Right ventricle myocardium superior (tissue), 1 donor: ENCODE measurements around the gene FBXO30. TPM values are rescaled to one million over a fixed set of nuclear protein-coding genes. Genes with fewer than 3 reads are reported as not detected.

ENCODE experiments used
- ATAC-seq: fragments of 200-7000 bp; cut with Tn5 transposase; one replicate; pipeline ENCODE4 v1.9.1; 2020; ENCODE audit warnings: mild to moderate bottlenecking; ENCODE audit not compliant: poor library complexity
- DNase-seq: peaks from one replicate; pipeline ENCODE4 v3.0.0-alpha.2; 2020
- intact Hi-C: fragments of 100-400 bp; cut with DNase I; formaldehyde crosslinking; loops from one replicate; pipeline ENCODE4 v1.11.2; 2022
- total RNA-seq: library from RNA; stranded (reverse); fragmentation: NEBNext Ultra II Directional; extraction: Animal tissue kit (Norgen Biotek cat#: 25700); gene quantifications from one replicate; pipeline ENCODE4 v1.2.1, GENCODE V29; 2021
- donor health status: DM: no; HTN: yes; CAD: no; lungs with severe emphysema.

Gene FBXO30
- total RNA-seq, 1 donor from 2014 or later: 12.8 TPM

GRCh38 chr6:145783796-145784195, 30.8 kb downstream of the FBXO30 start:
- DNase-seq (no peak), ATAC-seq (no peak)
- intact Hi-C loops: no loop called here

DNA sequence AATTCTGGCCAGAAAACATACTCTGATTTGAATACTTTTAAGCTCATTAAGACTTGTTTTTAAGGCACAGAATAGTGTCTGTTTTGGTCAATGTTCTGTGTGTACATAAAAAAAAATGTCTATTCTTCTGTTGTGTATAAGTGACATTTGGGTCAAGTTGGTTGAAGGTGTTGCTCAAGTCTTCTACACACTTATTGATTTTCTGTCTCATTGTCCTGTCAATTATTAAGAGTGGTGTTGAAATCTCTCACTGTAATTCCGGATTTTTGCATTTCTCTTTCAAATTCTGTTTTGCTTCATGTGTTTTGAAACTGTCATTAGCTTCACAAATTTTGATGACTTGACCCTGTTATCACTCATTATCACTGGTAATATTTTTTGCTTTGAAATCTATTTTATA, 41.7 kb downstream of the FBXO30 start:
- DNase-seq (no peak), ATAC-seq (no peak)
- intact Hi-C loops: no loop called here

GRCh38 chr6:145765449-145765848, 49.1 kb downstream of the FBXO30 start:
- DNase-seq (no peak), ATAC-seq (no peak)
- intact Hi-C loops: no loop called here

DNA sequence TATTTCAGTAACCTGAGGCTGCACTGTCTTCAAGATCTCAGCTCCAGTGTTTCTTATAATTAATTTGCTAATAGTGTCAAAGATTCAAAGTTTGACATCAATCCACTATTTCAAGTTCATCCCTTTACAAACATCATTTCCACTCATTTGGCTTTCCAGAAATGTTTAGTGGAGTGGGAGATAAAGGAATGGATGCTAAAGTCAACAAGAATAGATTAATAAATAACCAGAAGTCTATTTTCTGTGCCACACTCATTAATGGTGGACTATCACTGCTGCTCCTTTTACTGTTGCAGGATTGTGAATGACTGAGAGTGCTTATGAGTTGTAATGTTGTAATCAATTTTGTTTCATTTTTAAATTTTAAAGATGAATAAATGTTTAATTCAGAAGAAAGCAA, 50.9 kb downstream of the FBXO30 start:
- intact Hi-C loops: no loop called here
- ATAC-seq (no peak), DNase-seq (no peak)

GRCh38 chr6:145761584-145761983, 53.0 kb downstream of the FBXO30 start:
- ATAC-seq (no peak), DNase-seq (no peak)
- intact Hi-C loops: no loop called here

DNA sequence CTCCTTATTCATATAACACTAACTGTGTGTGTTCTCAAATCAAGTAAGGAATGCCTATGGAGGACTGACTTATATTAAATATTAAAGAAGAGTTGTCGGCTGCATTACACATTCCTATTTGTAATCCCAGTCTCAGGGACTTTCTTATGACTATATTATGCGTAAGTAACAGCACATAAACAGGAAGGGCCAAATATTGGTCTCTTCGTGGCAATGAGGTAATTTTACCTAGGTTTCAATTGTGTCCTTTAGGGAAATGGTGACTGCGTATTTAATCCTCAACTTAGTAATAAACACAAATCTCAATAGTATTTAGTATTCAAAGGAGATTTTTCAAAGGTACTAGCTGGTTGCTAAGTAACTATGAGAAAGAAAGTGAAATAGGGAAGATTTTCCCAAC, 56.5 kb downstream of the FBXO30 start:
- intact Hi-C loops: no loop called here
- ATAC-seq: no peak
- DNase-seq: no peak

- ATAC-seq: peak; percentile 55
- intact Hi-C loops: no loop called here
- DNase-seq: peak; percentile 42
Measured at GRCh38 chr6:145756170-145756662, 58.4 kb downstream of the FBXO30 start.

- ATAC-seq (no peak), DNase-seq (no peak)
- intact Hi-C loops: no loop called here
Measured at GRCh38 chr6:145755682-145756081, 58.9 kb downstream of the FBXO30 start.

DNA sequence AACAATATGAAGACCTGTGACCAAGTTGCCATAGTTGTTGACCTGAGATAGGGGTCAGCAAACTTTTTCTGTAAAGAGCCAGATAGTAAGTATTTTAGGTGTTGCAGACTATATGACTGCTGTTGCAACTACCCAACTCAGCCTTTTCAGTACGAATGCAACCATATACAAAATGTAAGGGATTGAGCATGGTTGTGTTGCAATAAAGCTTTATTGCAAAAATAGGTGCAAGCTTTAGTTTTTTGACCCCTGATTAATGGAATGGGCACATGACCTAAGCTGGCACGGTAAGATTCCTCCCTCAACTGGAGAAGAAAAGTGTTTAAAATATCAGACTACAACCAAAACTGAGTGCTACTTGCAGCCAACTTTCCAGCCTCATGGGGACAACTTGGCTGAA, 62.0 kb downstream of the FBXO30 start:
- ATAC-seq (no peak), DNase-seq (no peak)
- intact Hi-C loops: no loop called here

- DNase-seq: no peak
- intact Hi-C loops: loop anchor here (10.0 kb wide), 1 partner anchor 45 kb away; no protein-coding TSS in a partner anchor
- peak; percentile 36 for ATAC-seq
Measured at GRCh38 chr6:145749632-145750031, 65.0 kb downstream of the FBXO30 start.

DNA sequence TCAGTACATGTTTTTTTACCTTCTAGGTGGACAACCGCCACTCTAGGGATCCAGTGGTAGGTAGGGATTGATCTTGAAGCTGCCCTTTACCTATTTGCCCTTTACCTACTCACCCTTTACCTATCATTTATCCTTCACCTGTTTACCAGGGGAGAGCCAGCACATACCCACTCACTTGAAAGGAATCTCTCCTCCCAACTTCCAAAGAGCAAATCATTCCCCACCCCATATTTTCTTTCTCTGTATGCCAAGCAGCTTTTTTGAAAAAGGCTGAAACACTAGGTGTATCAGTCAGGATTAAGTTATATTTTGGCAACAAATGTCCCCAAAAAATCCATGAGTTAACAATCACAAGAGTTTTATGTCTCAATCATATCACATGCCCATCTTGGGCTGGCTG, 68.7 kb downstream of the FBXO30 start:
- no peak for ATAC-seq
- intact Hi-C loops: loop anchor here (10.0 kb wide), 1 partner anchor 49 kb away; no protein-coding TSS in a partner anchor

DNA sequence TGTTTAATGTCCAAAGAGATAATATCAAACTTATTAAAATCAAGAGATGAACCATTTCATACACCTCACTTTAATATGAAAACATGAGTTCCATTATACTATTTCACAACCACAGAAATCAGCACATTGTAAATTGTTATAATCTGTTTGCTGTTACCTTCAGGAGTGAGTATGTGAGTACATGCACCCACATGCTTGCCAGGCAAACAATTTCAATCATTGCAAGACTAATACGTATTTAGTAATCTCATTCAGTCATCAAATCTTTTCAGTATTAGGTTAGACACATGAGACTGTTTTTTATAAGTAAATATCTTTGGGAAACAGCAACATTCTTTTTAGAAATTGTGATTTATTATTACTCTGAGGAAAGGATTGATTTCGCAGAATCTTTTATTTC, 70.0 kb downstream of the FBXO30 start:
- no peak for DNase-seq
- intact Hi-C loops: loop anchor here (10.0 kb wide), 1 partner anchor 50 kb away; no protein-coding TSS in a partner anchor
- no peak for ATAC-seq

More for the DNA sequence above, 68.7 kb downstream of the FBXO30 start:
- no peak for DNase-seq

Other genes starting within 250 kb of the FBXO30 start
- 46.5 TPM for gene EPM2A, start 79.3 kb downstream of the FBXO30 start, total RNA-seq
- gene SHPRH, start 149.6 kb upstream of the FBXO30 start, total RNA-seq: 9.9 TPM
- 2.2 TPM for gene GRM1, start 214.3 kb upstream of the FBXO30 start, total RNA-seq